Suprapubic skin (tissue), 4 donors: Measurements from ENCODE around the gene CLIP2. TPM values are rescaled to one million over a fixed set of nuclear protein-coding genes. Genes with fewer than 3 reads are reported as not detected.

Experiments
- DNase-seq, 2 donors: peaks; one replicate each; pipeline ENCODE4 v3.0.0-alpha.2; 2019; ENCODE audit warnings: low spot score in 2 of 2
- H3K27ac ChIP-seq: fragments of 200-600 bp; sonication (generic); one replicate; pipeline ENCODE4 v1.5.1; 2019
- H3K27me3 ChIP-seq: fragments of 200-600 bp; sonication (generic); one replicate; pipeline ENCODE4 v1.5.1; 2019
- H3K36me3 ChIP-seq: fragments of 200-600 bp; sonication (generic); one replicate; pipeline ENCODE4 v1.5.1; 2019
- H3K4me1 ChIP-seq: fragments of 200-600 bp; sonication (generic); one replicate; pipeline ENCODE4 v1.5.1; 2019
- H3K4me3 ChIP-seq: fragments of 200-600 bp; sonication (generic); one replicate; pipeline ENCODE4 v1.5.1; 2019; ENCODE audit warnings: mild to moderate bottlenecking
- H3K9me3 ChIP-seq: fragments of 200-600 bp; sonication (generic); one replicate; pipeline ENCODE4 v1.5.1; 2019
- CTCF ChIP-seq, 2 donors: fragments of 200-600 bp in 1 of 2; fragments of 450-650 bp in 1 of 2; sonication (generic) in 1 of 2; IDR thresholded peaks; one replicate each; pipeline ENCODE4 v1.5.1; 2016 to 2019; ENCODE audit warnings: antibody characterized with exemption in 2 of 2, mild to moderate bottlenecking in 1 of 2, moderate library complexity in 1 of 2
- EP300 ChIP-seq: sonication (generic); formaldehyde crosslinking; IDR thresholded peaks from one replicate; pipeline ENCODE4 v1.6.1; 2017; ENCODE audit warnings: antibody characterized with exemption
- POLR2A ChIP-seq, 2 donors: fragments of 450-650 bp; IDR thresholded peaks; one replicate each; pipeline ENCODE4 v1.6.1; 2017; ENCODE audit warnings: antibody characterized with exemption in 2 of 2, mild to moderate bottlenecking in 2 of 2, moderate library complexity in 2 of 2
- POLR2AphosphoS5 ChIP-seq, 3 donors: sonication (generic); formaldehyde crosslinking; IDR thresholded peaks; one replicate each; pipeline ENCODE4 v1.6.1; 2017; ENCODE audit warnings: antibody characterized with exemption in 3 of 3
- WGBS: methylation state at CpG from one replicate; pipeline ENCODE4 v1.1.5; 2018; 5-methylcytosine and 5-hydroxymethylcytosine counted together
- total RNA-seq, 4 donors: library from RNA; depleted of rRNA; stranded (reverse); fragments of >200 nt; gene quantifications; one replicate each; pipeline ENCODE4 v1.1.0, GENCODE V29; 2016

CLIP2 gene
- total RNA-seq, 4 donors from 2014 or later: 26.9 to 73.6 (median 32.5) TPM

DNA sequence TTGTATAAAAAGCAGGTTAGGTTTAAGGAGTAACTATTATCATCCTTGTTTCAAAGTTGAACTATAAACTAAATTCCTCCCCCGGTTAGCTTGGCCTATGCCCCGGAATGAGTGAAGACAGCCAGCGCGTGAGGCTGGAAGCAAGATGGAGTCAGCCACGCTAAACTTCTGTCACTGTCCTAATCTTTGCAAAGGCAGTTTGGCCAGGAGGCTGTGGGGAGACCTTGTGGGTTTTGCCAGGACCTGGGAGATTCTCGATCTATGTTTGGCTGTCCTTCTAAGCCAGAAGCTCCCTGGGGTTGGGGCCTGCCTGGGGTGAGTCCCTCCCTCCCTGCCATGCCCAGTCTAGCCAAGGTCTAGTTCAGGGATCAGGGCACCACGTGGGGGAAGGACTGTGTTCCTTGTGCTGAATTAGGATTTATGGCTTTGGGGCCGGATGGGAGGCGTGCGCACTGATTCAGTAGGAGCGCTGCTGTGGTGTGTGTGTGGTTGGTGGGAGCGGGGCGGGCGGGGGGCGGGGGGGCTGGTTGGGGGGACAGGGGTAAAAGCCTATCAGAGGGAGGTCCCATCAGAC is 163.6 kb downstream of the CLIP2 start:
- WGBS: 13% methylated on average over 15 of the region's 15 CpGs
- TF ChIP-seq POLR2AphosphoS5 (IDR thresholded peaks at IDR 0.05): no peak
- no peak for TF ChIP-seq CTCF (IDR thresholded peaks at IDR 0.05)
- TF ChIP-seq EP300: no peak
- TF ChIP-seq POLR2A (IDR thresholded peaks at IDR 0.05): no peak
- Histone ChIP-seq H3K9me3 (no peaks in the 10 kb centered on the region), H3K4me1 (peaks cover 33% of the 10 kb centered on the region), H3K27me3 (no peaks in the 10 kb centered on the region), H3K36me3 (no peaks in the 10 kb centered on the region), H3K27ac (peak overlapping the region; percentile 80), H3K4me3 (peak overlapping the region; percentile 83)
- DNase-seq: no peak

DNA sequence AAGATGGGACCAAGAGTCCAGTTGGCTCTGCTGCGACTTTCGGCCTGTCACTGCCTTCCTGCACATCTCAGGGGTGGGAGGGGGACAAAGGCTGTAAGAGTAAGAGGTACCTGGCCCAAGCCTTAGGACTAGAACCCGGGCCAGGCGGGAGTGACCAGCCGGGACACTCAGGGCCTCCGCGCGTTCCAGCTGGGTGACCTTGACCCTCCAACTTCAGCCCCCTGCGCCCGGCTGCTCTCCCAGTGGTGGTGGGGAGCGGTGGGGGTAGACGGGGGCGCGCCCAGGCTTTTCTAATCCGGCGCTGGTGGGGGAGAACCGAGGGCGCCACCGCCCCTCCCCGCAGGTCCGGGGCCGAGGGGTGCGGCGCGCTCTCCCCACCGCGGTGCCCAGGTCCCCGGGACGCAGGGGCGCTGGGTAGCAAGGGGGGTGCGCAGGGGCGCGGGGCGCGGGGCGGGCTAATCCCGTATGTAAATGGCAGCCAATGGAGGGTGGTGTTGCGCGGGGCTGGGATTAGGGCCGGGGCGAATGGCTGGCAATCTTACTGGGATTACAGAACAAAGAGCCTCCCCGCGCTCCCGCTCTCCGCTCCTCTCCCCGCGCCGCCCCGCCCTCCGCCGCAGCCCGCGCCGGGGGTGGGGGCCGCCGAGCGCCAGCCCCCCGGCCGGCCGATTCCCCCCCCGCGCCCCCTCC is 164.3 kb downstream of the CLIP2 start, which contains the start of gene GTF2IRD1:
GTF2IRD1 (plus strand) TSS at position 585 of the 690 bp plus-strand sequence. CDS start 54,175 bp downstream, outside the sequence.
- Histone ChIP-seq H3K9me3 (no peaks in the 10 kb centered on the region), H3K4me1 (peaks cover 33% of the 10 kb centered on the region), H3K27ac (peak within 1 kb of the TSS; percentile 80), H3K27me3 (no peaks in the 10 kb centered on the region), H3K4me3 (peak within 1 kb of the TSS; percentile 83), H3K36me3 (no peaks in the 10 kb centered on the region)
- DNase-seq: peak in 1 of 2 donors; percentile 84
- WGBS: 0% methylated on average over 4 of the region's 62 CpGs
- TF ChIP-seq EP300 (no peak), POLR2A (IDR thresholded peaks at IDR 0.05) (no peak), POLR2AphosphoS5 (IDR thresholded peaks at IDR 0.05) (no peak), CTCF (IDR thresholded peaks at IDR 0.05) (no peak)

GRCh38 chr7:74454021-74454924 is 165.1 kb downstream of the CLIP2 start:
- TF ChIP-seq EP300 (no peak), CTCF (IDR thresholded peaks at IDR 0.05) (no peak)
- Histone ChIP-seq H3K4me3 (peak overlapping the region; percentile 83), H3K27ac (peak overlapping the region; percentile 80), H3K4me1 (peaks cover 33% of the 10 kb centered on the region), H3K36me3 (no peaks in the 10 kb centered on the region), H3K27me3 (no peaks in the 10 kb centered on the region), H3K9me3 (no peaks in the 10 kb centered on the region)
- no peak for DNase-seq
- WGBS: 21% methylated on average over 4 of the region's 61 CpGs

- no peaks in the 10 kb centered on the region for H3K9me3 ChIP-seq
- peaks cover 33% of the 10 kb centered on the region for H3K4me1 ChIP-seq
- no peaks in the 10 kb centered on the region for H3K36me3 ChIP-seq
- peak overlapping the region; percentile 80 for H3K27ac ChIP-seq
- no peak for TF ChIP-seq EP300
- TF ChIP-seq POLR2AphosphoS5 (IDR thresholded peaks at IDR 0.05): no peak
- TF ChIP-seq POLR2A (IDR thresholded peaks at IDR 0.05): no peak
- no peak for TF ChIP-seq CTCF (IDR thresholded peaks at IDR 0.05)
- H3K27me3 ChIP-seq: no peaks in the 10 kb centered on the region
- no peak for DNase-seq
- 50% methylated on average over 2 of the region's 11 CpGs for WGBS
- H3K4me3 ChIP-seq: peak overlapping the region; percentile 83
Observed at GRCh38 chr7:74454925-74455288, 165.7 kb downstream of the CLIP2 start.
